ENCODE data around the gene PRUNE1.

The PRUNE1 gene

GRCh38 chr1:151061704-151062103 lies 53.5 kb downstream of the PRUNE1 start:
- peak overlapping the region; percentile 89 for H3K9ac ChIP-seq (ENCODE audit: insufficient read length)
- no peaks in the 10 kb centered on the region for H3K9me3 ChIP-seq (ENCODE audit: low read depth, low read length)
- TF ChIP-seq EZH2 (IDR thresholded peaks at IDR 0.05) (no peak), FOXP2 (optimal IDR thresholded peaks at IDR 0.05; ENCODE audit: control extremely low read depth, extremely low read length, insufficient read depth) (no peak), POLR2AphosphoS5 (IDR thresholded peaks at IDR 0.05; ENCODE audit: borderline replicate concordance, low read depth, low read length) (no peak)
- H3K4me3 ChIP-seq, result peak overlapping the region; percentile 97
- H3K27ac ChIP-seq, result peak overlapping the region; percentile 77; the same call in 1 of the 2 replicates
- DNase-seq (ENCODE audit: low read depth, low spot score), result no peak
- H3K36me3 ChIP-seq (ENCODE audit: insufficient read depth, low read length), result peaks cover 24% of the 10 kb centered on the region

- no peak overlapping the region for H3K9ac ChIP-seq (ENCODE audit: insufficient read length)
- no peak overlapping the region; the same call in 1 of the 2 replicates for H3K27ac ChIP-seq
- no peak for TF ChIP-seq POLR2AphosphoS5 (IDR thresholded peaks at IDR 0.05; ENCODE audit: borderline replicate concordance, low read depth, low read length)
- TF ChIP-seq EZH2 (IDR thresholded peaks at IDR 0.05), result no peak
- TF ChIP-seq FOXP2 (optimal IDR thresholded peaks at IDR 0.05; ENCODE audit: control extremely low read depth, extremely low read length, insufficient read depth), result no peak
Observed at GRCh38 chr1:151062741-151063371, 54.6 kb downstream of the PRUNE1 start.

GRCh38 chr1:151065089-151065645 lies 56.9 kb downstream of the PRUNE1 start:
- peaks cover 29% of the 10 kb centered on the region for H3K36me3 ChIP-seq (ENCODE audit: insufficient read depth, low read length)
- peak overlapping the region; percentile 38; the same call in 1 of the 2 replicates for H3K27ac ChIP-seq
- H3K9ac ChIP-seq (ENCODE audit: insufficient read length), result no peak overlapping the region
- H3K9me3 ChIP-seq (ENCODE audit: low read depth, low read length), result no peaks in the 10 kb centered on the region
- no peak overlapping the region for H3K4me3 ChIP-seq
- no peak for TF ChIP-seq POLR2AphosphoS5 (IDR thresholded peaks at IDR 0.05; ENCODE audit: borderline replicate concordance, low read depth, low read length)
- TF ChIP-seq FOXP2 (optimal IDR thresholded peaks at IDR 0.05; ENCODE audit: control extremely low read depth, extremely low read length, insufficient read depth), result no peak
- TF ChIP-seq EZH2 (IDR thresholded peaks at IDR 0.05), result no peak
- no peak for DNase-seq (ENCODE audit: low read depth, low spot score)

More at GRCh38 chr1:151062741-151063371, 54.6 kb downstream of the PRUNE1 start:
- Histone ChIP-seq H3K4me3 (peak overlapping the region; percentile 46), H3K9me3 (ENCODE audit: low read depth, low read length) (no peaks in the 10 kb centered on the region), H3K36me3 (ENCODE audit: insufficient read depth, low read length) (peaks cover 29% of the 10 kb centered on the region)
- no peak for DNase-seq (ENCODE audit: low read depth, low spot score)

DNA sequence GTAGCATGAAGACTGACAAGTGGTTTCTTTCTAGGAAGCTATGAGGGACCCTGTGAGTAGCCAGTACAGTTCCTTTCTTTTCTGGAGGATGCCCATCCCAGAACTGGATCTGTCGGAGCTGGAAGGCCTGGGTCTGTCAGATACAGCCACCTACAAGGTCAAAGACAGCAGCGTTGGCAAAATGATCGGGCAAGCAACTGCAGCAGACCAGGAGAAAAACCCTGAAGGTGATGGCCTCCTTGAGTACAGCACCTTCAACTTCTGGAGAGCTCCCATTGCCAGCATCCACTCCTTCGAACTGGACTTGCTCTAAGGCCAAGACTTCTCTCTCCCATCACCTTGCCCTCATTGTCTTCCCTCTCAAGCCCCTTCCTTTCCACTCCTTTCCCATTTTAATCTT lies 58.9 kb downstream of the PRUNE1 start:
- no peak for DNase-seq (ENCODE audit: low read depth, low spot score)
- H3K27ac ChIP-seq, result peak overlapping the region; percentile 30; the same call in 1 of the 2 replicates
- H3K36me3 ChIP-seq (ENCODE audit: insufficient read depth, low read length), result peaks cover 29% of the 10 kb centered on the region
- no peaks in the 10 kb centered on the region for H3K9me3 ChIP-seq (ENCODE audit: low read depth, low read length)
- H3K4me3 ChIP-seq, result no peak overlapping the region
- H3K9ac ChIP-seq (ENCODE audit: insufficient read length), result no peak overlapping the region
- TF ChIP-seq FOXP2 (optimal IDR thresholded peaks at IDR 0.05; ENCODE audit: control extremely low read depth, extremely low read length, insufficient read depth) (no peak), EZH2 (IDR thresholded peaks at IDR 0.05) (no peak), POLR2AphosphoS5 (IDR thresholded peaks at IDR 0.05; ENCODE audit: borderline replicate concordance, low read depth, low read length) (no peak)

GRCh38 chr1:151069103-151069486 lies 60.8 kb downstream of the PRUNE1 start:
- peak overlapping the region; percentile 11 for H3K9ac ChIP-seq (ENCODE audit: insufficient read length)
- H3K36me3 ChIP-seq (ENCODE audit: insufficient read depth, low read length), result peaks cover 19% of the 10 kb centered on the region

DNA sequence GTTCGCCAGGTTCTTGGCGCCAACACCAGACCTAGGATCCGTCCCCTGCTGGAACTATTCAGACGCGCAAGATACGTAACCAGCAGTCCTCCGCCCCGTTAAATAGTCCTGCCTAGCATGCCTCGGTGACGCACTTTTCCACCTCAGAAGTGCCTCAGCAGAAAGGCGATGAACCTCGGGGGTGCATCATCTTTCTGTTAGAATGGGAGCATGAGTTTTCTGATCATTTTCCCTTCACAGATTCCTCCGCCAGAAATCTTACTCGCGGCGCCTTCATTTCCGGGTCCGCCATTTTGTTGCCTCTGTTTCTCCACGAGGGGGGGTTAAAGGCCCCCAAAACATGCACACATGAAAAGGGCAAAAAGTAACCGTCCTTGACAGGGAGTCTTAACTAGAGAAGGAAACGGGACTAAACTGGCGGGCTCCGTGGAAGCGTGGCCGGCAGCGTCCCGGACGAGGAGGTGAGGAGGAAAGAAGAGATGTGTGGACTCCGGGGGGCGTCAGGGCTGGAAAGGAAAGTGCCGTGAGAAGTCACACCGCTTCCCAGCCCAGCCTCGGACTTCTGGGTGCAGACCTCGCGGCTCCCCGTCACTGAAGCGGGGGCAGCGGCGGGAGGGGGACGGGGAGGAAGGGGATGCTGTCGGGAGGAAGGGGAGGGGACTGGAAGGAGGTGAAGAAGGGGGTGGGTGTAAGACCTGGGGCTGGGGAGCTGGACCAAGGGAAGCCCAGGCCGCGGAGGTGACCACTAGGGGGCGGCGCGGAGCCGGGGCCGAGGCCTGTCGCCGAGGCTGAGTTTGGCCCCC lies 62.4 kb downstream of the PRUNE1 start, which contains the start of gene GABPB2:
TSS of gene GABPB2 (plus strand) at position 288 of the 803 bp plus-strand sequence. CDS start 17,429 bp downstream, outside the sequence.
- peaks cover 14% of the 10 kb centered on the region for H3K36me3 ChIP-seq (ENCODE audit: insufficient read depth, low read length)
- H3K4me3 ChIP-seq, result peak within 1 kb of the TSS; percentile 93
- peak within 1 kb of the TSS; percentile 99 for H3K27ac ChIP-seq
- peak; percentile 89 for DNase-seq (ENCODE audit: low read depth, low spot score)
- peak within 1 kb of the TSS; percentile 95 for H3K9ac ChIP-seq (ENCODE audit: insufficient read length)
- no peak for TF ChIP-seq FOXP2 (optimal IDR thresholded peaks at IDR 0.05; ENCODE audit: control extremely low read depth, extremely low read length, insufficient read depth)
- TF ChIP-seq POLR2AphosphoS5 (IDR thresholded peaks at IDR 0.05; ENCODE audit: borderline replicate concordance, low read depth, low read length), result peak; percentile 55; the same call in 1 of the 2 replicates
- no peaks in the 10 kb centered on the region for H3K9me3 ChIP-seq (ENCODE audit: low read depth, low read length)

More at GRCh38 chr1:151069103-151069486, 60.8 kb downstream of the PRUNE1 start:
- TF ChIP-seq FOXP2 (optimal IDR thresholded peaks at IDR 0.05; ENCODE audit: control extremely low read depth, extremely low read length, insufficient read depth) (no peak), POLR2AphosphoS5 (IDR thresholded peaks at IDR 0.05; ENCODE audit: borderline replicate concordance, low read depth, low read length) (no peak), EZH2 (IDR thresholded peaks at IDR 0.05) (no peak)
- H3K4me3 ChIP-seq, result no peak overlapping the region
- H3K9me3 ChIP-seq (ENCODE audit: low read depth, low read length), result no peaks in the 10 kb centered on the region
- DNase-seq (ENCODE audit: low read depth, low spot score), result no peak
- peak overlapping the region; percentile 65 for H3K27ac ChIP-seq

DNA sequence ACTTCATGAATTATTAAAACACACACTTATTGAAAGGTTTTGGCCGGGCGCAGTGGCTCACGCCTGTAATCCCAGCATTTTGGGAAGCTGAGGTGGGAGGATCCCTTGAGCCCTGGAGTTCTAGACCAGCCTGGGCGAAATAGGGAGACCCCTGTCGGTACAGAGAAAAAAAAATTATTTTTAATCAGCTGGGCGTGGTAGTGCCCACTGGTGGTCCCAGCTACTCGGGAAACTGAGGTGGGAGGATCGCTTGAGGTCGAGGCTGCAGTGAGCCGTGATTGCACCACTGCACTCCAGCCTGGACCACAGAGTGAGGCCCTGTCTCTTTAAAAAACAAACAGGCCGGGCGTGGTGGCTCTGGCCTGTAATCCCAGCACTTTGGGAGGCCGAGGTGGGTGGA lies 64.0 kb downstream of the PRUNE1 start:
- TF ChIP-seq EZH2 (IDR thresholded peaks at IDR 0.05) (no peak), POLR2AphosphoS5 (IDR thresholded peaks at IDR 0.05; ENCODE audit: borderline replicate concordance, low read depth, low read length) (no peak), FOXP2 (optimal IDR thresholded peaks at IDR 0.05; ENCODE audit: control extremely low read depth, extremely low read length, insufficient read depth) (no peak)
- Histone ChIP-seq H3K9me3 (ENCODE audit: low read depth, low read length) (no peaks in the 10 kb centered on the region), H3K9ac (ENCODE audit: insufficient read length) (no peak overlapping the region), H3K4me3 (no peak overlapping the region), H3K36me3 (ENCODE audit: insufficient read depth, low read length) (peaks cover 5% of the 10 kb centered on the region), H3K27ac (no peak overlapping the region)
- DNase-seq (ENCODE audit: low read depth, low spot score), result no peak
